ENCODE data around the gene NLGN3.

Gene NLGN3

DNA sequence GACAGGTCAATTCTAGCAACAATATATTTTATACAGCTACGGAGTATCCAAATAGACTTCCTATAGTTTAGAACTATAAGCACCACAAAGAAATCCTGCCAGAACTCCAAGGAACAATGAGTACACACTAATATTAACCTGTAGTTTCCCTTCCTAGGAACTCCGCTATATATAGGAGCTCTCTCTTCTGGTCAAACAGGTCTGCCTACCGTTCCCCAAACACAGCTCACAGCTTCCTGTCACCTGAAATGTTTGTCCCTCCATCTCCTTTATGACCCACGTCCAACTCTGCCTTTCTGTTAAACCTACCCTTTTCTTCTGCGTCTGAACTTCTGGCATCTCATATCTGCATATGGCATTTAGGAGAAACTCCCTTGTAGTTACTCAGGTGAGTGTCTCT lies 67.9 kb downstream of the NLGN3 start:
- DNase-seq (ENCODE audit: low read depth in 1 of 2, low spot score in 1 of 2), result no peak

DNA sequence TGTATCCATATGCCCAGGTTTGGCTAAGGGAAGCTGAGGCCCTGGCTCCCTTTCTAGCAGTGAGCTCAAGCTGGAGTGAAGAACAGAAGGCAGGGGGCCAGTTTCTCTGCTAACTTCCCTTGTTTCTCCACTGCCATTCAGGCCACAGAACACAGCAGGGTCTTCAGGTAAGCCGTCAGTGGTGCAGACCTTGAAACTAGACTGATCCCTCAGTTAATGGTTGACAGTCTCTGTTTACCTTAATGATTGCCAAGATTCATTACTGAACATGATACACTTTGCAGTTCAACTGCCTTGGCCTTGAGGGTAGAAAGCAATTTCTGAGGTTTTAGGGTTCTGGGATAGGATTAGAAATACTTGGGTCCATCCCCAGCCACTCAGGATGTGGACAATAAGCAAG lies 69.5 kb downstream of the NLGN3 start:
- no peak for DNase-seq (ENCODE audit: low read depth in 1 of 2, low spot score in 1 of 2)

DNA sequence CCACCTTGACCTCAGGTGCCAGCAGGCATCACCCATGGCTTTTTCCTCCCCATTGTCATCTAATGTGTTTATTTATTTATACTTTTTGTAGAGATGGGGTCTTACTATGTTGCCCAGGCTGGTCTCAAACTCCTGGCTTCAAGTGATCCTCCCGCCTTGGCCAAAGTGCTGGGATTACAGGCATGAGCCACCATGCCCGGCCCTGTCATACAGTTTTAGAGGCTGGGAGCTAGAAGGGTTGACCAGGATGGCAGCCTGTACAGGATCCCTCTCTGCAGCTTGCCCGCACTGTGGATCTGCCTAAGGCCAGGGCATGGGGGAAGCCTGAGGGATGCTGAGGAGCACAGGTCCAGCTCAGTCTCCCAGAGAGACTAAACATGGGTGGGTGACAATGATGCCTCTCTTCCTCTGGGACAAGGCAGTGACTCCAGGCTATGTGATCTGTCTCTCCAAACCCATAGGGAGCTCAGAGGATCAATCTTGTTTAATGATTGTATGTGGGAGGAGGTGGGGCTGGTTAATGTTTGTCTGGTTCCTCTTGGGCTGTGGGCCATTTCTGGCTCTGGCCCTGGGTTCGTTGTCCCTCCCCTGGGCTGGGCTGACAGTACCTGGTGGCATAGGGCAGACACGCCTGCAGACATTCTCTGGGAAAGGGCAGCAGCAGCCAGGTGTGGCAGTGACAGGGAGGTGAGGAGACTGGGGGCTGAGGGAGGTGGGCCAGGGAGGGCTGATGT lies 70.1 kb downstream of the NLGN3 start:
- no peak for DNase-seq (ENCODE audit: low read depth in 1 of 2, low spot score in 1 of 2)

DNA sequence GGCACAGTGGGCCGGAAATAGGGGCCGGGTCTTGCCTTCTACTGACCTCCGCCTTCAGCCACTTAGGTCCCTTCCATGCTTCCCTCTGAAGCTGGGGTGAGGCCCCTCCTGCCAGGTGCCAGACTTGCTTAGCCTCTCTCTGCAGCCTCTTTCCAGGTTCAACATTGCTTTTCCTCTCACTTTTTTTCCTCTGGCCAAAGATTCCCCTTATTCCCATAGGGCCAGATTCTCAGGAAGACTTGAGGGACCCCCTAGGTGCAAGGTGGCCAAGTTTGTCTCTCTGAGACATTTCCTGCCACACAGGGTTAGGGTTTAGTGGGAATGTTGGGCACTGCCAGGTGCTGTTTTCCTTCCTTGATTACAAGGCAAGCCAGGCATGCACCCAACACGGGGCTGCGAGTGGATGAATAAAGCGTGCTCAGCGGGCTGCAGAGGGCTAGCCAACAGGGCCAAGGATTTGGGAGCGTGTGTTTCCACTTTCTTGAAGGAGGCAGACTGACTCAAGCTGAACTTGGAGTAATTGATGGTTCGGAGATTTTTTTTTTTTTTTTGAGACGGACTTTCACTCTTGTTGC lies 70.8 kb downstream of the NLGN3 start:
- no peak for DNase-seq (ENCODE audit: low read depth in 1 of 2, low spot score in 1 of 2)

DNA sequence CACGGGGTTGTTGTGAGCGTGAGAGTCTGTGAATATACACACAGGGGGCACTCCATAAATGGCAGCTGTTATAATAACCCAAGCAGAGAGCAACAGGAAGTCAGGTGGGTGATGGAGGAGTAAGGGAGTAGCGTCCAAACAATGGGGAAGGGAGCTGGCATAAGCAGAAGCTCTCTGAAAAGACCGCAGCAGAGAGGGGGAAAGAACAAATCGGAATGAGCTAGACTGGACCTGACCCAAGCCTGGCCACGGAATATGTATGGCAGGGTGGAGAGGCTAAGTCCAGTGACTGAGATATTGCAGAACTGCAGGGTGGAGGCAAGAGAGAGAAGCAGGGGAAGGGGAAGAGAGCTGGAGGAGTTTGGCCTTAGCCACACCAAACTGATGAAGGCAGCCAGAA lies 71.8 kb downstream of the NLGN3 start:
- no peak for DNase-seq (ENCODE audit: low read depth in 1 of 2, low spot score in 1 of 2)

DNA sequence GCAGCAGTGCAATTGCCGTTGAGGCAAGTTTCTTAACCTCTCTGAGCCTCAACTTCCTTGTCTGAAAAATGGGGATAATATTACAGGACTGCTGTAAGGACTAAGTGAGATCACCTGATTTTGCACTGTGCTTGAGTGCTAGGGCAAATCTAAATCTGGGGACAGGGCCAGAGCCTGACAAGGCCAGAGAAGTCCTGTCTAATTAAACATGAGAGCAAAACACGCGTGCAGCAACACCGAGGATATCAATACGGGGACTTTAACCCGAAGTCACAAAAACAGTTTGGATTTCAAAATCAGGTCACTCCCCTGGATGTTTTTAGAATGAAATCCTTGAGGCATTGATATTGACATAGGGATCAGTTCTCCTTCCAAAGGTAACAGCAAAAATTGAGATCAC lies 72.7 kb downstream of the NLGN3 start:
- no peak for DNase-seq (ENCODE audit: low read depth in 1 of 2, low spot score in 1 of 2)

All from activated T-helper 1 cell treated with anti-CD3 and anti-CD28 coated beads, Interleukin-2, amount 50 U/mL, for 16 hours (primary cell).